AG20443 (cell line): ENCODE measurements around the gene MAX.
"Not testable (repeated sequence)": the region's sequence is repeated elsewhere in the genome, so short reads cannot be mapped to it uniquely, and the experiment has no call there.

Experiments used
- DNase-seq: peaks from one replicate; pipeline ENCODE4 v3.0.0; 2012; ENCODE audit warnings: low spot score, mixed read lengths

Gene MAX

DNA sequence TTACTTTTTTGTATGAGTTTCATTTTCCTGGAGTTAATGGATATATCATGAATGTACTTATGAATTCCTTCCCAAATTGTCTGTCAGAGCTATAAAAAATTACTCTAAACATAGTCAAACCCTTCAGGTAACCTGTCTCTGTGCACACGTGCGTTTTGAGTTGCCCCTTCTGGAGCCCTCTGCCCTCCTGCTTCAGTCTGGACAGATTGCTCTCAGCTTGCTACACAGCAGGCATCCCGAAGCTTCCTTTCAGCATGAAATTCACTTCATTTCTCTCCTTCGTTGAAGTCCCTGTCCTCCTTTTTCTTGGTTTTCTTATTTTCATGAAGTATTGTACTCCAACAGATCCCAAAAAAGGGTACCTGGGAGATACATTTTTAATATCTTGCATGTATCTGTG lies 68.3 kb downstream of the MAX start:
- DNase-seq = no peak

DNA sequence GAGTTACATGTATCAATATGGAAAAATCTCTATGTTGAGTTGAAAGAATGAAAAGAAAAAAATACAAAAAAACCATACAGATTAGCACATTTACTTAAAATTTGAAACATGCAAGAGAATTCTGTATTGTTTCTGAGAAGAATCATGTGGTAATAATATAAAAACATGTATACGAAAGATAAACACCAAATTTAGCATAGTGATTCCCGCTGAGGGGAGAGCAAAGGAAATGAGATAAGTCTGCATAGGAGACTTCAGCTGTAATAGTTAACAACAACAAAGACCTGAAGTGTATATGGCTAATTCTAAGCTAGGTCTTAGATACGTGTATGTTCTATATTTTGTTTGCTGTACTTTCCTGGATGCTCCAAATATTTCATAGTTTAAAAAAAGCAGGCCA lies 69.1 kb downstream of the MAX start:
- no peak for DNase-seq

DNA sequence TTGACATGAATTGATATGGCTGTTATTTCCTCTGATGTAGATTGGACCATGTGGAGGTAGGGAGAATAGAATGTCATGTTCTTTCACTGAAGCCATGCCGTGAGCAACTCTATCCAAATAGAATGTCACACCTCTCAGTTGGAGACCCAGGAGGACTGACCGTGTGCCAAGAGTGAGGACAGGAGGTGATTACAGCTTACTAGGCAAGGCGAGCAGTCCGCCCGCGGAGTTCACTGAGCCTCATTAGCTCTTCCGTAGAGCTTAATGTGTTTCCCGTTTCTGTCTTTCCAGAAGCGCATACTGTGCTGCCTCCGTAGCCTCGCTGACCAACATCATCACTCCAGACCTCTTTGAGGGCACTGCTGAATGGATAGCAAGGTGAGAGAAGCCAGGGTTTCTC lies 70.0 kb downstream of the MAX start:
- DNase-seq = no peak

DNA sequence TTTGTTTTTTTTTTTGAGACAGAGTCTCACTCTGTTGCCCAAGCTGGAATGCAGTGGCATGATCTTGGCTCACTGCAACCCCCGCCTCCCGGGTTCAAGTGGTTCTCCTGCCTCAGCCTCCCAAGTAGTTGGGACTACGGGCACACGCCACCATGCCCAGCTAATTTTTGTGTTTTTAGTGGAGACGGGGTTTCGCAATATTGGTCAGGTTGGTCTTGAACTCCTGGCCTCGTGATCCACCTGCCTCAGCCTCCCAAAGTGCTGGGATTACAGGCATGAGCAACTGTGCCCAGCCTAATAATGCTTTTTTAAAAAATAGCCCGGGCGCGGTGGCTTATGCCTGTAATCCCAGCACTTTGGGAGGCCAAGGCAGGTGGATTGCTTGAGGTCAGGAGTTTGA lies 71.0 kb downstream of the MAX start:
- not testable (repeated sequence) for DNase-seq

DNA sequence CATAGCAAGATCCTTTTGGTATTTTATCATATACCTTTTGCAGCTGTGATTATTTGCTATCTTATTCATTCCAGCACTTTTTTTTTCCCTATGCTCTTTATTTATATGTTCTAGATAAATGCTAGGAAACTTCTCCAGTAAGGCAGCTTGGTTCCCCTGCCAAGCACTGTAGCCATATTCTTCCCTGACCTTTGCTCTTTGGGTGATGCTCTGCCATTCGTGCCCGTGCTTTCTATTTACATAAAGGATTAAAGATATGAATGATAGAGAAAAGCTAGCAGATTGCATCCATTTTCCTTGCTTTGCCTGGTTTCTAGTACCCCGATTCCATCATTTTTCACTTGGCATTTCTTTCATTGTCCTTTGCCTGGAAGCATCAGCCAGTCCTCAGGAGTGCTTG lies 73.4 kb downstream of the MAX start:
- no peak for DNase-seq

DNA sequence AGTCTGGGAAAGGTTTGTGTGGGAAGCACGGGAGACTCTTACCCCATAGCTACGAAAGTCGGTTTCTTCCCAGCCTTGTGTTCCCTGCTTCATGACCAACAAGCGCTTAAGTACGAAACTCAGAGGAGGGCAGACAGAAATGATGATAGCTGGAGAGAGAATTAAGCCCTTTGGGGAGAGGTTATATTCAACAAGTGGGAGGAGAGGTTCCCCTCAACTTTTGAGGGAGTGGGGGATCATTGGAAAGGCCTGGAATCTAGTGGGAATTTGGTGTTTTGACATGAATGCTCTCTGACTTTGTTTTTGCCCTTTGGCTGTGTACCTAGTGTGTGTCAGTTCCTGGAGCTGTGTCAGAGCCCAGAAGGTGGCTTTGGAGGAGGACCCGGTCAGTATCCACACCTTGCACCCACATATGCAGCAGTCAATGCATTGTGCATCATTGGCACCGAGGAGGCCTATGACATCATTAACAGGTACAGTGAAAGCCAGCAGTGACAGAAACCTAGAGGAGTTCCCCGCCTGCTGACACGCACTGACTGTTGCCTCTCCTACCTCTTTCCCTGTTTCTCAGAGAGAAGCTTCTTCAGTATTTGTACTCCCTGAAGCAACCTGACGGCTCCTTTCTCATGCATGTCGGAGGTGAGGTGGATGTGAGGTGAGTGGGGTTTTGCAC lies 75.1 kb downstream of the MAX start:
- no peak for DNase-seq

DNA sequence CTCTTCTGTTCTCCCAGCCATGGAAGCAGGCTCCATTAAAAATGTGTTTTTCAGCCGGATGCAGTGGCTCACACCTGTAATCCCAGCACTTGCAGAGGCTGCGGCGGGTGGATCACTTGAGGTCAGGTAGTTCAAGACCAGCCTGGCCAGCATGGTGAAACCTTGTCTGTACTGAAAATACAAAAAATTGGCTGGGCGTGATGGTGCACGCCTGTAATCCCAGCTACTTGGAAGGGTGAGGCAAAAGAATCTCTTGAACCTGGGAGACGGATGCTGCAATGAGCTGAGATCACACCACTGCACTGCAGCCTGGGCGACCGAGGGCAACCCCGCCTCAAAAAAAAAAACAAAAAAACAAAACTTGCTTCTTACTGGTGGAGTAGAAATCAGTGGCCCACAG lies 75.8 kb downstream of the MAX start:
- no peak for DNase-seq

DNA sequence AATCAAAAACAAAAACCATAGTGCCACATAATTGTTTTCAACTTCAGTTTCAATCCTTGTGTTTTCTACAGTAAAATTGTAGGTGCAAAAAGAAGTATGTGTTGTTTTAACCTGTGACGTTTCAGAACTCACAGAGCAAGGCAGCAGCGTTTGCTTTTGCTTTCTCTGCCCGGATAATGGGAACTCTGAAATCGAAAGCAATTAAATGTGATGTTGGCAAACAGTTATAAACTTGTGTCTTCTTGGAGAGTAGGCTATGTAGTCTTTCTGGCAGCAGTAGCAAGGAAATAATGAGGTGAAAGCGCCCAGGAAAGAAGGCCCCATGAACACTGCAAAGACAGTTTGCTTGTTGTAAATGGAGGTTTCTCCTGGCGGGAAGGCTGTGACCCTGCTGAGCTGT lies 76.5 kb downstream of the MAX start:
- DNase-seq = no peak
